Osteoblast (primary cell): ENCODE measurements around the gene CCDC50. TPM values are rescaled to one million over a fixed set of nuclear protein-coding genes. Genes with fewer than 3 reads are reported as not detected.

ENCODE experiments used
- DNase-seq: peaks from one replicate; pipeline ENCODE4 v3.0.0; 2011; ENCODE audit warnings: low spot score, mixed read lengths; ENCODE audit not compliant: insufficient read length; ENCODE audit errors: missing footprints
- H2AFZ ChIP-seq: 2 replicates; pipeline ENCODE4 v1.6.0; 2011; ENCODE audit warnings: mild to moderate bottlenecking, low read length
- H3K27ac ChIP-seq: 2 replicates; pipeline ENCODE4 v1.5.1; 2011; ENCODE audit warnings: mild to moderate bottlenecking, low read depth, low read length, moderate library complexity
- H3K27me3 ChIP-seq: 2 replicates; pipeline ENCODE4 v1.6.0; 2012; ENCODE audit warnings: mild to moderate bottlenecking, control low read depth, inconsistent platforms, low read length, moderate library complexity; ENCODE audit not compliant: insufficient read depth
- H3K36me3 ChIP-seq: 2 replicates; pipeline ENCODE4 v1.5.1; 2011; ENCODE audit warnings: mild to moderate bottlenecking, low read length, control low read depth, moderate library complexity; ENCODE audit not compliant: insufficient read depth
- H3K4me1 ChIP-seq: 2 replicates; pipeline ENCODE4 v1.5.1; 2011; ENCODE audit warnings: mild to moderate bottlenecking, low read length, control low read depth, moderate library complexity; ENCODE audit not compliant: insufficient read depth
- H3K4me2 ChIP-seq: 2 replicates; pipeline ENCODE4 v1.6.0; 2011; ENCODE audit warnings: mild to moderate bottlenecking, low read length; ENCODE audit not compliant: insufficient read depth
- H3K4me3 ChIP-seq: fragments of 200-600 bp; sonication (generic); 3 replicates; pipeline ENCODE4 v1.5.1; 2012; ENCODE audit warnings: mild to moderate bottlenecking, low read length, inconsistent platforms; ENCODE audit not compliant: insufficient read depth
- H3K79me2 ChIP-seq: 2 replicates; pipeline ENCODE4 v1.6.0; 2012; ENCODE audit warnings: mild to moderate bottlenecking, low read length, control low read depth, inconsistent platforms; ENCODE audit not compliant: insufficient read depth
- H3K9me3 ChIP-seq: 2 replicates; pipeline ENCODE4 v1.5.1; 2011; ENCODE audit warnings: low read depth, low read length, control low read depth
- H4K20me1 ChIP-seq: 2 replicates; pipeline ENCODE4 v1.6.0; 2012; ENCODE audit warnings: mild to moderate bottlenecking, low read length, control low read depth; ENCODE audit not compliant: insufficient read depth
- total RNA-seq: library from RNA; depleted of rRNA; stranded (reverse); fragments of >200 nt; gene quantifications from 2 replicates; pipeline ENCODE4 v1.2.3, GENCODE V29; 2012
- TF ChIP-seq, protein P1 (sequence below): IDR thresholded peaks from 2 replicates; pipeline ENCODE4 v1.5.1; 2011; ENCODE audit warnings: mild to moderate bottlenecking, low read depth, low read length, moderate library complexity; ENCODE audit errors: extremely low read depth

CCDC50 gene
- total RNA-seq, 1 donor, result 78.2 TPM

GRCh38 chr3:191300422-191300821 lies 28.8 kb upstream of the CCDC50 start:
- H3K27me3 ChIP-seq, result no peaks in the 10 kb centered on the region
- no peak overlapping the region for H2AFZ ChIP-seq
- DNase-seq, result no peak
- no peak overlapping the region for H3K27ac ChIP-seq
- H3K9me3 ChIP-seq, result no peaks in the 10 kb centered on the region
- H3K79me2 ChIP-seq, result no peaks in the 10 kb centered on the region
- TF ChIP-seq, protein P1, sequence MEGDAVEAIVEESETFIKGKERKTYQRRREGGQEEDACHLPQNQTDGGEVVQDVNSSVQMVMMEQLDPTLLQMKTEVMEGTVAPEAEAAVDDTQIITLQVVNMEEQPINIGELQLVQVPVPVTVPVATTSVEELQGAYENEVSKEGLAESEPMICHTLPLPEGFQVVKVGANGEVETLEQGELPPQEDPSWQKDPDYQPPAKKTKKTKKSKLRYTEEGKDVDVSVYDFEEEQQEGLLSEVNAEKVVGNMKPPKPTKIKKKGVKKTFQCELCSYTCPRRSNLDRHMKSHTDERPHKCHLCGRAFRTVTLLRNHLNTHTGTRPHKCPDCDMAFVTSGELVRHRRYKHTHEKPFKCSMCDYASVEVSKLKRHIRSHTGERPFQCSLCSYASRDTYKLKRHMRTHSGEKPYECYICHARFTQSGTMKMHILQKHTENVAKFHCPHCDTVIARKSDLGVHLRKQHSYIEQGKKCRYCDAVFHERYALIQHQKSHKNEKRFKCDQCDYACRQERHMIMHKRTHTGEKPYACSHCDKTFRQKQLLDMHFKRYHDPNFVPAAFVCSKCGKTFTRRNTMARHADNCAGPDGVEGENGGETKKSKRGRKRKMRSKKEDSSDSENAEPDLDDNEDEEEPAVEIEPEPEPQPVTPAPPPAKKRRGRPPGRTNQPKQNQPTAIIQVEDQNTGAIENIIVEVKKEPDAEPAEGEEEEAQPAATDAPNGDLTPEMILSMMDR, result no peak
- H3K4me2 ChIP-seq, result no peak overlapping the region
- no peaks in the 10 kb centered on the region for H3K36me3 ChIP-seq
- no peaks in the 10 kb centered on the region for H4K20me1 ChIP-seq
- no peaks in the 10 kb centered on the region for H3K4me1 ChIP-seq
- H3K4me3 ChIP-seq, result no peak overlapping the region

DNA sequence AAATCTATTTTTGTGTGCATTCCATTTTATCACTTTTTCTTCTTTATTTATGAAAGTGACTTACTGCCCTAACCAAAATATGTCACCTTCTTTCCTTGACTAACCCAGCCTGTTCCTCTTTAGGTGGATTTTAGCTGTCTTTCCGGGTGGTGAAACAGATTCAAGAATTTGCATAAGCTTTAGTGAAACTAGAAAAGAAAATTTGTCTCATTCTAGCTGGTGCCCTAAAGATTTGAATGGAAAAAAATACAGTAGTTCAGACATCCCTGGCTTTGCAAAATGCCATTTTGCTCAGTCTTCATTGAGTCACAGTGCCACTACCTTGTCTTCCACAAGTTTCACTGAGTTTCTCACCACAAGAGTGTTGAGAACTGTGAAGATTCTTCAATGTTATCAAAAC lies 28.2 kb upstream of the CCDC50 start:
- no peak for DNase-seq
- Histone ChIP-seq H3K4me2 (no peak overlapping the region), H3K36me3 (no peaks in the 10 kb centered on the region), H3K79me2 (no peaks in the 10 kb centered on the region), H2AFZ (no peak overlapping the region), H3K4me1 (no peaks in the 10 kb centered on the region), H3K27ac (no peak overlapping the region), H4K20me1 (no peaks in the 10 kb centered on the region), H3K27me3 (no peaks in the 10 kb centered on the region), H3K9me3 (no peaks in the 10 kb centered on the region), H3K4me3 (no peak overlapping the region)
- TF ChIP-seq, protein P1, result no peak

GRCh38 chr3:191301782-191302411 lies 27.3 kb upstream of the CCDC50 start:
- no peaks in the 10 kb centered on the region for H3K9me3 ChIP-seq
- TF ChIP-seq, protein P1, result no peak
- no peaks in the 10 kb centered on the region for H3K36me3 ChIP-seq
- H4K20me1 ChIP-seq, result no peaks in the 10 kb centered on the region
- H3K4me3 ChIP-seq, result no peak overlapping the region
- DNase-seq, result no peak
- no peak overlapping the region for H3K4me2 ChIP-seq
- H3K27ac ChIP-seq, result no peak overlapping the region
- no peaks in the 10 kb centered on the region for H3K27me3 ChIP-seq
- no peaks in the 10 kb centered on the region for H3K4me1 ChIP-seq
- H3K79me2 ChIP-seq, result no peaks in the 10 kb centered on the region
- no peak overlapping the region for H2AFZ ChIP-seq

GRCh38 chr3:191302451-191302850 lies 26.7 kb upstream of the CCDC50 start:
- Histone ChIP-seq H3K79me2 (no peaks in the 10 kb centered on the region), H3K27me3 (no peaks in the 10 kb centered on the region), H2AFZ (no peak overlapping the region), H3K4me2 (no peak overlapping the region), H3K4me3 (no peak overlapping the region), H3K36me3 (no peaks in the 10 kb centered on the region), H3K27ac (no peak overlapping the region), H3K9me3 (no peaks in the 10 kb centered on the region), H3K4me1 (no peaks in the 10 kb centered on the region), H4K20me1 (no peaks in the 10 kb centered on the region)
- no peak for DNase-seq
- TF ChIP-seq, protein P1, result no peak
